K562 (cell line): Measurements from ENCODE around the gene REEP6. TPM values are rescaled to one million over a fixed set of nuclear protein-coding genes. Genes with fewer than 3 reads are reported as not detected.

Experiments
- CEBPZ ChIP-seq: fragments of 150-350 bp; IDR thresholded peaks from 2 replicates; pipeline ENCODE4 v1.6.1; 2014; ENCODE audit warnings: low read depth, mild to moderate bottlenecking, low read length, borderline replicate concordance
- CGGBP1 ChIP-seq: fragments of 250-450 bp; sonication (Bioruptor Pico); IDR thresholded peaks from 2 replicates; pipeline ENCODE4 v1.9.0; 2021; ENCODE audit warnings: mild to moderate bottlenecking
- CREB5 ChIP-seq: fragments of 250-450 bp; sonication (Bioruptor Pico); IDR thresholded peaks from 2 replicates; pipeline ENCODE4 v1.5.0; 2020; ENCODE audit warnings: mild to moderate bottlenecking
- ELF1 ChIP-seq: fragments of 200-800 bp; sonication (Bioruptor generic); IDR thresholded peaks from 2 replicates; pipeline ENCODE4 v1.6.1; 2016; ENCODE audit warnings: missing genetic modification characterization, missing compliant biosample characterization
- FIP1L1 ChIP-seq: fragments of 200-400 bp; formaldehyde crosslinking; IDR thresholded peaks from 2 replicates; pipeline ENCODE4 v1.6.1; 2018; ENCODE audit warnings: mild to moderate bottlenecking, low read depth, low read length; ENCODE audit not compliant: poor library complexity, severe bottlenecking
- GTF2E2 ChIP-seq: fragments of 200-800 bp; sonication (Bioruptor generic); IDR thresholded peaks from 2 replicates; pipeline ENCODE4 v1.6.1; 2016; ENCODE audit warnings: missing genetic modification characterization, missing compliant biosample characterization
- MAFF ChIP-seq: IDR thresholded peaks from 2 replicates; pipeline ENCODE4 v1.6.1; 2012; ENCODE audit warnings: low read length, improper control_type of control experiment
- PCBP1 ChIP-seq: fragments of 200-400 bp; formaldehyde crosslinking; IDR thresholded peaks from 2 replicates; pipeline ENCODE4 v1.6.1; 2018; ENCODE audit warnings: mild to moderate bottlenecking, low read depth, low read length; ENCODE audit not compliant: poor library complexity, severe bottlenecking
- PRDM10 ChIP-seq: fragments of 450-650 bp; IDR thresholded peaks from 2 replicates; pipeline ENCODE4 v1.6.1; 2018; ENCODE audit not compliant: partially characterized antibody
- RBM17 ChIP-seq: fragments of 200-400 bp; formaldehyde crosslinking; IDR thresholded peaks from 2 replicates; pipeline ENCODE4 v1.6.1; 2017; ENCODE audit warnings: low read depth, mild to moderate bottlenecking, low read length, borderline replicate concordance
- TAF15 ChIP-seq: fragments of 200-400 bp; formaldehyde crosslinking; IDR thresholded peaks from 2 replicates; pipeline ENCODE4 v1.6.1; 2017; ENCODE audit warnings: mild to moderate bottlenecking, low read depth, low read length, moderate library complexity
- THAP12 ChIP-seq: fragments of 250-450 bp; sonication (Bioruptor Pico); IDR thresholded peaks from 2 replicates; pipeline ENCODE4 v1.9.0; 2021; ENCODE audit warnings: mild to moderate bottlenecking, inconsistent platforms
- ZBTB7A ChIP-seq: IDR thresholded peaks from 2 replicates; pipeline ENCODE4 v1.6.1; 2011; ENCODE audit warnings: low read depth, mild to moderate bottlenecking, low read length, moderate library complexity, borderline replicate concordance; ENCODE audit not compliant: control insufficient read depth
- ZNF3 ChIP-seq: fragments of 250-450 bp; sonication (Bioruptor Pico); IDR thresholded peaks from 2 replicates; pipeline ENCODE4 v1.5.0; 2021; ENCODE audit warnings: mild to moderate bottlenecking, moderate library complexity
- ZNF707 ChIP-seq: fragments of 250-450 bp; sonication (Bioruptor Pico); conservative IDR thresholded peaks from 2 replicates; pipeline ENCODE4 v1.8.0; 2022; ENCODE audit warnings: inconsistent platforms, mild to moderate bottlenecking, moderate library complexity
- polyA plus RNA-seq, 8 experiments: library from polyadenylated mRNA; depleted of rRNA in 4 of 8; stranded (reverse) in 5 of 8; unstranded in 3 of 8; fragments of >200 nt; fragmentation: Nextera tagmentation in 2 of 8; fragmentation: Illumina TruSeq in 1 of 8; extraction: Ambion mirVana in 2 of 8; extraction: Trizol in 1 of 8; gene quantifications; 2 replicates each; pipeline versions ENCODE4 v1.2.1 to v1.2.3, GENCODE V29; 2011 to 2014; ENCODE audit warnings: inconsistent platforms in 1 of 8, missing spikeins in 1 of 8
- total RNA-seq, 7 experiments: library from RNA; depleted of rRNA in 6 of 7; stranded (reverse); fragments of >200 nt in 6 of 7; fragmentation: Illumina TruSeq in 2 of 7; extraction: Trizol in 2 of 7; gene quantifications; 2 replicates each; pipeline versions ENCODE4 v1.2.1 to v1.2.3, GENCODE V29; 2011 to 2021; ENCODE audit warnings: low replicate concordance in 1 of 7

Gene REEP6
- total and polyA plus RNA-seq, 9 of the 15 experiments (the other 6 are each of a cell fraction or from before 2014, with no cell fraction given) = 1.2 to 64.2 (median 12.7) TPM

GRCh38 chr19:1456121-1456900 is 34.7 kb upstream of the REEP6 start (continued):
- TF ChIP-seq ZNF3 (no peak), TAF15 (no peak), GTF2E2 (tag) (no peak), ZNF707 (no peak), MAFF (no peak), PRDM10 (no peak), RBM17 (no peak), CEBPZ (no peak), THAP12 (CRISPR knock-in tag) (peak; percentile 62; the same call in 1 of the 2 replicates), ZBTB7A (peak; percentile 6; the same call in 1 of the 2 replicates), ELF1 (tag) (no peak), CGGBP1 (no peak), FIP1L1 (peak; percentile 48), CREB5 (CRISPR knock-in tag) (no peak), PCBP1 (peak; percentile 66)
